ENCODE data around the gene SLC24A1.
A peak's percentile ranks its signal among the peaks of the same experiment; 100 is the strongest.

GRCh38 chr15:65612616-65612946 lies 9.2 kb upstream of the SLC24A1 start:
- TF ChIP-seq MZF1 (tag by site-specific recombination; IDR thresholded peaks at IDR 0.05; ENCODE audit: borderline replicate concordance) (no peak), ZSCAN30 (tag by site-specific recombination; IDR thresholded peaks at IDR 0.05) (no peak), CTCF (tag by site-specific recombination; IDR thresholded peaks at IDR 0.05) (no peak), ZNF76 (tag by site-specific recombination; IDR thresholded peaks at IDR 0.05; ENCODE audit: borderline replicate concordance, low read depth) (no peak), ZEB2 (tag by site-specific recombination; IDR thresholded peaks at IDR 0.05) (no peak), ZNF664 (tag by site-specific recombination; IDR thresholded peaks at IDR 0.05) (no peak), ZNF449 (tag by site-specific recombination; IDR thresholded peaks at IDR 0.05) (no peak), ZNF398 (tag by site-specific recombination; IDR thresholded peaks at IDR 0.05) (no peak), ZBTB44 (tag by site-specific recombination; IDR thresholded peaks at IDR 0.05) (no peak), ZNF560 (tag by site-specific recombination; IDR thresholded peaks at IDR 0.05; ENCODE audit: borderline replicate concordance) (no peak), ZNF510 (tag by site-specific recombination; IDR thresholded peaks at IDR 0.05; ENCODE audit: insufficient replicate concordance) (no peak), KLF16 (tag by site-specific recombination; IDR thresholded peaks at IDR 0.05) (no peak), ZNF157 (tag by site-specific recombination; IDR thresholded peaks at IDR 0.05) (0 out of 2 replicates have a peak, but pooled peaks have one; percentile 21)
